Left lung (tissue), 10 donors: ENCODE measurements around the gene UGT1A5. TPM values are rescaled to one million over a fixed set of nuclear protein-coding genes. Genes with fewer than 3 reads are reported as not detected.

ENCODE experiments used
- ATAC-seq: fragments of 200-7000 bp; cut with Tn5 transposase; one replicate; pipeline ENCODE4 v1.9.1; 2020; ENCODE audit warnings: moderate library complexity
- DNase-seq, 4 donors: peaks; one replicate each; pipeline ENCODE4 v3.0.0-alpha.2; 2013 to 2020
- H3K27ac ChIP-seq, 2 donors: fragments of 200-600 bp; sonication (generic) in 1 of 2; one replicate each; pipeline versions ENCODE4 v1.5.0 to v1.8.0; 2020 to 2021
- H3K27me3 ChIP-seq, 2 donors: fragments of 200-600 bp; sonication (generic) in 1 of 2; one replicate each; pipeline versions ENCODE4 v1.5.0 to v1.8.0; 2020 to 2021
- H3K36me3 ChIP-seq, 2 donors: fragments of 200-600 bp; sonication (generic) in 1 of 2; one replicate each; pipeline versions ENCODE4 v1.5.0 to v1.8.0; 2020 to 2021
- H3K4me1 ChIP-seq, 2 donors: fragments of 200-600 bp; one replicate each; pipeline ENCODE4 v1.8.0; 2021
- H3K4me3 ChIP-seq, 2 donors: fragments of 200-600 bp; sonication (generic) in 1 of 2; one replicate each; pipeline versions ENCODE4 v1.5.0 to v1.8.0; 2020 to 2021; ENCODE audit warnings: mild to moderate bottlenecking in 1 of 2
- H3K9me3 ChIP-seq, 2 donors: fragments of 200-600 bp; sonication (generic) in 1 of 2; one replicate each; pipeline versions ENCODE4 v1.5.0 to v1.8.0; 2020 to 2021
- intact Hi-C, 2 donors: fragments of 100-400 bp; cut with DNase I; formaldehyde crosslinking; loops; one replicate each; pipeline versions ENCODE4 v1.11.2 to v1.14.2; 2022
- polyA plus RNA-seq, 6 donors: library from polyadenylated mRNA; unstranded; fragments of 120-200 nt; gene quantifications; one replicate each; pipeline ENCODE4 v1.2.1, GENCODE V29; 2013; ENCODE audit not compliant: insufficient read length in 6 of 6
- total RNA-seq, 2 donors: library from RNA; stranded (reverse); fragmentation: NEBNext Ultra II Directional; extraction: Animal tissue kit (Norgen Biotek cat#: 25700); gene quantifications; one replicate each; pipeline ENCODE4 v1.2.1, GENCODE V29; 2021
- TF ChIP-seq, protein P1 (sequence below), 2 donors: fragments of 200-600 bp; sonication (generic) in 1 of 2; IDR thresholded peaks; one replicate each; pipeline versions ENCODE4 v1.5.0 to v1.8.0; 2021; ENCODE audit warnings: antibody characterized with exemption in 2 of 2
- donor health status: DM: no; HTN: yes; CAD: no.
- donor health status: DM: no; HTN: no; CAD: no.

The UGT1A5 gene
- total and polyA plus RNA-seq, 8 donors, result 0.10 TPM; not detected in 7

DNA sequence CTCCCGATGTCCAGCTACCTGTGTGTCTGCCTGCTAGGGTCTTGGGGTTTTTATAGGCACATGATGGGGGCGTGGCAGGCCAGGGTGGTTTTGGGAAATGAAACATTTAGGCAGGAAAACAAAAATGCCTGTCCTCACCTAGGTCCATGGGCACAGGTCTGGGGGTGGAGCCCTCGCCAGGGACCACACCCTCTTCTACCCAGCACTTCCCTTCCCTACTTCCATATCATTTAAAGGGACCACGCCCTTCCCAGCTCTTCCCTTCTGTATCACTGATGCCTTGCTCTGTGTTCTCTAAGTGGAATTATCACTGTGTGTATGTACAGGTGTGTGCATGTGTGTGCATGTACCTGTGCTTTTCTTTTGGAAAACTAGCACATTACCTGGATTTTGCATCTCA lies 53.7 kb downstream of the UGT1A5 start:
- DNase-seq (no peak), ATAC-seq (no peak)
- Histone ChIP-seq H3K27me3 (peaks cover 0 to 10% of the 10 kb centered on the region in 2 donors), H3K4me1 (no peaks in the 10 kb centered on the region), H3K9me3 (no peaks in the 10 kb centered on the region), H3K36me3 (no peaks in the 10 kb centered on the region), H3K27ac (no peak overlapping the region), H3K4me3 (no peak overlapping the region)
- intact Hi-C loops, result no loop called here
- TF ChIP-seq, protein P1, sequence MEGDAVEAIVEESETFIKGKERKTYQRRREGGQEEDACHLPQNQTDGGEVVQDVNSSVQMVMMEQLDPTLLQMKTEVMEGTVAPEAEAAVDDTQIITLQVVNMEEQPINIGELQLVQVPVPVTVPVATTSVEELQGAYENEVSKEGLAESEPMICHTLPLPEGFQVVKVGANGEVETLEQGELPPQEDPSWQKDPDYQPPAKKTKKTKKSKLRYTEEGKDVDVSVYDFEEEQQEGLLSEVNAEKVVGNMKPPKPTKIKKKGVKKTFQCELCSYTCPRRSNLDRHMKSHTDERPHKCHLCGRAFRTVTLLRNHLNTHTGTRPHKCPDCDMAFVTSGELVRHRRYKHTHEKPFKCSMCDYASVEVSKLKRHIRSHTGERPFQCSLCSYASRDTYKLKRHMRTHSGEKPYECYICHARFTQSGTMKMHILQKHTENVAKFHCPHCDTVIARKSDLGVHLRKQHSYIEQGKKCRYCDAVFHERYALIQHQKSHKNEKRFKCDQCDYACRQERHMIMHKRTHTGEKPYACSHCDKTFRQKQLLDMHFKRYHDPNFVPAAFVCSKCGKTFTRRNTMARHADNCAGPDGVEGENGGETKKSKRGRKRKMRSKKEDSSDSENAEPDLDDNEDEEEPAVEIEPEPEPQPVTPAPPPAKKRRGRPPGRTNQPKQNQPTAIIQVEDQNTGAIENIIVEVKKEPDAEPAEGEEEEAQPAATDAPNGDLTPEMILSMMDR (IDR thresholded peaks at IDR 0.05), result no peak

- H3K36me3 ChIP-seq, result no peaks in the 10 kb centered on the region
- TF ChIP-seq, protein P1 (IDR thresholded peaks at IDR 0.05), result no peak
- no peaks in the 10 kb centered on the region for H3K4me1 ChIP-seq
- intact Hi-C loops, result no loop called here
- H3K27me3 ChIP-seq, result peaks cover 0 to 15% of the 10 kb centered on the region in 2 donors
- no peaks in the 10 kb centered on the region for H3K9me3 ChIP-seq
- no peak overlapping the region for H3K27ac ChIP-seq
- DNase-seq (no peak), ATAC-seq (no peak)
- H3K4me3 ChIP-seq, result no peak overlapping the region
Observed at GRCh38 chr2:233768076-233768475, 55.4 kb downstream of the UGT1A5 start.

GRCh38 chr2:233769260-233769659 lies 56.6 kb downstream of the UGT1A5 start:
- H3K4me1 ChIP-seq, result no peaks in the 10 kb centered on the region
- ATAC-seq, result no peak
- no peaks in the 10 kb centered on the region for H3K9me3 ChIP-seq
- TF ChIP-seq, protein P1 (IDR thresholded peaks at IDR 0.05), result no peak
- no peak for DNase-seq
- no peaks in the 10 kb centered on the region for H3K36me3 ChIP-seq
- H3K27me3 ChIP-seq, result peaks cover 0 to 15% of the 10 kb centered on the region in 2 donors
- intact Hi-C loops, result no loop called here
- no peak overlapping the region for H3K27ac ChIP-seq
- no peak overlapping the region for H3K4me3 ChIP-seq

GRCh38 chr2:233772153-233772552 lies 59.4 kb downstream of the UGT1A5 start:
- DNase-seq, result no peak
- TF ChIP-seq, protein P1 (IDR thresholded peaks at IDR 0.05), result no peak
- H3K4me1 ChIP-seq, result no peaks in the 10 kb centered on the region
- H3K27me3 ChIP-seq, result peaks cover 0 to 4% of the 10 kb centered on the region in 2 donors
- intact Hi-C loops, result no loop called here
- H3K9me3 ChIP-seq, result peaks cover 0 to 7% of the 10 kb centered on the region in 2 donors
- ATAC-seq, result no peak
- no peaks in the 10 kb centered on the region for H3K36me3 ChIP-seq
- H3K4me3 ChIP-seq, result no peak overlapping the region
- no peak overlapping the region for H3K27ac ChIP-seq

- Histone ChIP-seq H3K4me3 (no peak overlapping the region), H3K4me1 (no peaks in the 10 kb centered on the region), H3K27me3 (peaks cover 0 to 4% of the 10 kb centered on the region in 2 donors), H3K36me3 (no peaks in the 10 kb centered on the region), H3K9me3 (peaks cover 0 to 7% of the 10 kb centered on the region in 2 donors), H3K27ac (no peak overlapping the region)
- intact Hi-C loops, result no loop called here
- ATAC-seq (no peak), DNase-seq (no peak)
- TF ChIP-seq, protein P1 (IDR thresholded peaks at IDR 0.05), result no peak
Observed at GRCh38 chr2:233772583-233772982, 59.9 kb downstream of the UGT1A5 start.
